Measurements from ENCODE around the gene GLI1.

GLI1 gene

GRCh38 chr12:57518920-57519795 lies 59.6 kb downstream of the GLI1 start:
- peaks cover 30% of the 10 kb centered on the region for H3K79me2 ChIP-seq (ENCODE audit: insufficient read depth, low read length)
- no peaks in the 10 kb centered on the region for H3K9me2 ChIP-seq (replicated peaks; ENCODE audit: insufficient read depth, low read length)
- H3K27ac ChIP-seq (ENCODE audit: low read depth, low read length), result peak overlapping the region; percentile 58
- peak overlapping the region; percentile 70 for H3K4me3 ChIP-seq (ENCODE audit: insufficient read depth, low read length, poor library complexity, severe bottlenecking)
- peaks cover 53% of the 10 kb centered on the region for H3F3A ChIP-seq (ENCODE audit: insufficient read depth)
- peaks cover 20% of the 10 kb centered on the region for H3K36me3 ChIP-seq (ENCODE audit: low read length)
- no peaks in the 10 kb centered on the region for H3K27me3 ChIP-seq (ENCODE audit: low read length)
- no peak for TF ChIP-seq EZH2phosphoT487 (conservative IDR thresholded peaks at IDR 0.05; ENCODE audit: low read length)
- no peak overlapping the region for H2AFZ ChIP-seq (ENCODE audit: low read depth, low read length, severe bottlenecking)
- no peaks in the 10 kb centered on the region for H3K9me3 ChIP-seq (ENCODE audit: insufficient read depth, low read length)
- H3K4me2 ChIP-seq (ENCODE audit: low read depth, low read length, poor library complexity, severe bottlenecking), result peak overlapping the region; percentile 72
- no peaks in the 10 kb centered on the region; the same call in 1 of the 2 replicates for H4K20me1 ChIP-seq (ENCODE audit: low read depth, low read length)
- peak overlapping the region; percentile 86 for H3K9ac ChIP-seq (ENCODE audit: low read length)

GRCh38 chr12:57519796-57520052 lies 60.1 kb downstream of the GLI1 start:
- TF ChIP-seq EZH2phosphoT487 (conservative IDR thresholded peaks at IDR 0.05; ENCODE audit: low read length), result no peak
- no peak for TF ChIP-seq CTCF (IDR thresholded peaks at IDR 0.05; ENCODE audit: insufficient read depth, low read length, poor library complexity, severe bottlenecking)

GRCh38 chr12:57520053-57520818 lies 60.7 kb downstream of the GLI1 start, which contains the start of gene DDIT3:
DDIT3 (minus strand) TSS chr12:57520514; CDS start chr12:57517406, 3,108 bp downstream.
- Histone ChIP-seq H3K79me2 (ENCODE audit: insufficient read depth, low read length) (peaks cover 35% of the 10 kb centered on the region), H4K20me1 (ENCODE audit: low read depth, low read length) (no peaks in the 10 kb centered on the region; the same call in 1 of the 2 replicates)

More at GRCh38 chr12:57519796-57520052, 60.1 kb downstream of the GLI1 start:
- peaks cover 20% of the 10 kb centered on the region for H3K36me3 ChIP-seq (ENCODE audit: low read length)
- no peaks in the 10 kb centered on the region for H3K27me3 ChIP-seq (ENCODE audit: low read length)
- H3K4me2 ChIP-seq (ENCODE audit: low read depth, low read length, poor library complexity, severe bottlenecking), result peak overlapping the region; percentile 72
- H3K9me2 ChIP-seq (replicated peaks; ENCODE audit: insufficient read depth, low read length), result no peaks in the 10 kb centered on the region
- peaks cover 34% of the 10 kb centered on the region for H3K79me2 ChIP-seq (ENCODE audit: insufficient read depth, low read length)
- no peak overlapping the region for H2AFZ ChIP-seq (ENCODE audit: low read depth, low read length, severe bottlenecking)
- peak overlapping the region; percentile 86 for H3K9ac ChIP-seq (ENCODE audit: low read length)
- H3K27ac ChIP-seq (ENCODE audit: low read depth, low read length), result peak overlapping the region; percentile 58
- H3K4me3 ChIP-seq (ENCODE audit: insufficient read depth, low read length, poor library complexity, severe bottlenecking), result peak overlapping the region; percentile 70
- H3F3A ChIP-seq (ENCODE audit: insufficient read depth), result peaks cover 53% of the 10 kb centered on the region
- no peaks in the 10 kb centered on the region for H3K9me3 ChIP-seq (ENCODE audit: insufficient read depth, low read length)
- H4K20me1 ChIP-seq (ENCODE audit: low read depth, low read length), result no peaks in the 10 kb centered on the region; the same call in 1 of the 2 replicates

More at GRCh38 chr12:57520053-57520818, 60.7 kb downstream of the GLI1 start, which contains the start of gene DDIT3:
- Histone ChIP-seq H3K27ac (ENCODE audit: low read depth, low read length) (peak within 1 kb of the TSS; percentile 98), H3K4me2 (ENCODE audit: low read depth, low read length, poor library complexity, severe bottlenecking) (peak within 1 kb of the TSS; percentile 84), H3K9ac (ENCODE audit: low read length) (peak within 1 kb of the TSS; percentile 86), H3K9me2 (replicated peaks; ENCODE audit: insufficient read depth, low read length) (no peaks in the 10 kb centered on the region), H3K27me3 (ENCODE audit: low read length) (no peaks in the 10 kb centered on the region), H2AFZ (ENCODE audit: low read depth, low read length, severe bottlenecking) (no peak within 1 kb of the TSS), H3F3A (ENCODE audit: insufficient read depth) (peaks cover 48% of the 10 kb centered on the region), H3K4me3 (ENCODE audit: insufficient read depth, low read length, poor library complexity, severe bottlenecking) (peak within 1 kb of the TSS; percentile 70), H3K9me3 (ENCODE audit: insufficient read depth, low read length) (no peaks in the 10 kb centered on the region), H3K36me3 (ENCODE audit: low read length) (peaks cover 15% of the 10 kb centered on the region)
- TF ChIP-seq CTCF (IDR thresholded peaks at IDR 0.05; ENCODE audit: insufficient read depth, low read length, poor library complexity, severe bottlenecking), result no peak
- TF ChIP-seq EZH2phosphoT487 (conservative IDR thresholded peaks at IDR 0.05; ENCODE audit: low read length), result no peak
